Activated CD4-positive, CD25-positive, alpha-beta regulatory T cell treated with anti-CD3 and anti-CD28 coated beads, Interleukin-2, amount 50 U/mL, for 16 hours (primary cell): ENCODE data around the gene RPS27L.

Source experiments
- DNase-seq: peaks from one replicate; pipeline ENCODE4 v3.0.0-alpha.2; 2020; ENCODE audit warnings: low read depth, low spot score

Gene RPS27L

DNA sequence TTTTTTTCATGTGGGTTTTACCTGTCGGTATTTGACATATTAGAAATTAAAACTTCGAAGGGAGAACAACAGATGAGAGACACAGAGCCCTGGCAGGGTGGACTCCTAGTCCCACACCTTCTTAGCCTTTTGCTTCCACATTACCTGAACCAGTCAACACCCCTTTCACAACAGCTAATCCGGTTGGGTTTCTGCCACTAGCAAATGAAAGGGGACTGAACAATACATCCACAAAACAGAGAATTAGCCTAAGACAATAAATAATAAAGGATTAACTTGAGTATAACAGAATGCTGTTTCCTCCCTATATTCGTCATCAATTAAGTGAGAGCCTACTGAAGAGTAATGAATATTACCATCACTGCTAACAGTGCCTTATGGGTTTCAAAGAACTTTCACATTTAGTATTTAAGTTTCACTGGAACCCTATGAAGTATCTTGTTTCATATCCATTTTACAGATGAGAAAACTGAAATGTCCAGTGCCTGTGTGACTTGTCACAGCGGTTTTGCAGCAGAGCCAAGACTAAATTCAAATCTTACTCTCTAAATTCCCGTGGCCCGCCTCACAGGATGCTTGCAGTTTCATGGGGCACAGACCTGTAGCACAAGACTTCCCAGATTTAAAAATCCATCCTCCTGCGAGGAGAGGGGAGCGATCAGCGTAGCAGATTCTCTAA is 31.1 kb upstream of the RPS27L start:
- DNase-seq = no peak

DNA sequence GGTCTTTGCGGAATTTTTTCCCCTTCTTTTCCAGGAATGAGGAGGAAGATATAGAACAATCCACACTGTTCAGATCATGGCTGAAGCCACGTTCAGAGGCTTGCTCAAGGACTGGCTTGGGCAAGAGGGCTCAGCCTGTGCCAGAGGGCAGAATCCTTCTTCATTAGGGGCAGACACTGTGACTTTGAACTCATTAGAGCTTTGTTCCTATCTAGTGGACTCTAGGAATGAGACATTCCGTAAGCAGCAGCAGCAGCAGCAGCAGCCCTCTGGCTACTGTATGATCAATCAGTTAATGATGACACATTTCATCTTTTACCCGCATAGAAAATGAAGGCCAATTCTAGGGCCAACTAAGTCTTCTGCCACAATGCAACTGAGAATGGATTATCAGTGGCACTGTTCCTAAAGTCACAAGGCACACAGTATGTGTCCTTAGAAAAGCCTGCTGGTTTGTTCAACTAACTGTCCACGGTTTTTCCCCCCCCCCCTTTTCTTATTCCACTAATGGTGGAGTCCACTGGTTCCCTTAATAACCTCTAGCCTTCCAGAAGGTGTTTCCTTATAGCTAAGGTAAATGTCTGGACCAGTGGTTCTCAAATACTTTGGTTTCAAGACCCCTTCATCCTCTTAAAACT is 30.4 kb upstream of the RPS27L start:
- no peak for DNase-seq

DNA sequence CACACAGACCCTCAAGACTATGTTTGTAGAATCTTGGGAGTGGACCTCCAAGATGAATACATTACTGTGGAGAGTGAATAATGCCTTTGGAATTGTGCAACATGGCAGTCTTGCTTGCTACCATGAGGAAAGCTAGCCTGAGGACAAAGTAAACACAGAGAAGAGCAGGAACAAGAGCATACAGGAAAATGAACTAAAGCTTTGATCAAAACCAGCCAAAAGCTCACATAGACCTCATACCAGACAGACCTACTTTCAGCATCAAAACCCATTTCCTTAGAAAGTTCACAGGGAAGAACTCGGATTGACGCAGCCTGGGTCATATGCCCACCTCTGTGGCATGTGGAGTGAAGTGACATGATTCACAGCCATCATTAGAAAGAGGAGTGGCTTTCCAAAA is 28.8 kb upstream of the RPS27L start:
- DNase-seq = no peak

DNA sequence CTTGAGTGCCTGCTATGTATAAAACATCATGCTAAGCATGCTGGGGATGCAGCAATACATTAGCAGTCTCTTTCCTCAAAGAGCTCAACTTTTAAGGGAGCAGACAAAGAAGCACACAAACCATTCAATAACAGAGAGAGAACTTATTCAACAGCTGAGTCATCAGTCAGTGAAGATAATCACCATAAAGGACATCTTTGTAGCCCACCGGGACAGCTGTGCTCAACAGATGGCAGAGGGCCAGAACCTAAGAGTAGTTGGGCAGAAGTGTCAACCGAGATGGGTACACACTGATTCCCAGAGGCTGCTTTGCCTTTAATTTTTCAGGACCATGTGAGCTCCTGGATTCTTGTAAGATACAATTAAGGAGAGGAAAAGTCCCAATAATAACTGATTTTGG is 27.9 kb upstream of the RPS27L start:
- no peak for DNase-seq

DNA sequence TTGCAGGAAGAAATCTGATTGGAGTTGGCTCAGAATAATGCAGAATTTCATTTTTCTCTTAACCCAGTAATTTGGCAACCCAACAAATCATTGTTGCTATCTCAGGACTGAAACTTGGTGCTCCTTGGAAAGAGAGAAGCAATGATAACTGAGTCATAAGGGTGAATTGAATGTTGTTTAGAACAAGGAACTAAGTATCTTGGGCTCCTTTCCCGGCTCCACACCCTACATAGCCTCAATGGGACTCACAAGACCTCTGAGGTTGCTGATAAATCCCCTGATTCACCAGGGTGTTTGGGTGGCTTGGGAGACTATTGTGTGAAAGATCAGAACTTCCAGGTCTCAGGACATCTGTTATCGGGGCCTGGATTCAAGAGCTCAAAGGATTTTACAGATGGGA is 24.4 kb upstream of the RPS27L start:
- DNase-seq = no peak

DNA sequence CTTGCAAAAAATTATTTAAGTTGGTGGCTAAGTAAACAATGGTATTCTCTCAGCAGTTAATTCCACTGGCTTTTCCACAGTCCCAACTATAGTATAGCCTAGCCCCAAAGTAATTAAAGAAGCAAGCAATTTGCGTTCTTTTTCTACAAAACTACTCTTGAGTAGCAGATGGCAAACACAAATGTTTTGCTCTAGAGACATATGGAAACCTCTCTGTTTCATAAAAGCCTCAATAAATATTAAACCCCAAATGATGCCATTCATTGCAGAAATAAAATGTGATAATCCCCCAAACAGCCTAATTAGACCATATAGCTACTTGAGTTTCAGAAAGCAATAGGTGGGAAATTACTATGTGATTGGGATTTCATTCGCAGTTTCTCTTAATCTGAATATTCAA is 23.5 kb upstream of the RPS27L start:
- no peak for DNase-seq

DNA sequence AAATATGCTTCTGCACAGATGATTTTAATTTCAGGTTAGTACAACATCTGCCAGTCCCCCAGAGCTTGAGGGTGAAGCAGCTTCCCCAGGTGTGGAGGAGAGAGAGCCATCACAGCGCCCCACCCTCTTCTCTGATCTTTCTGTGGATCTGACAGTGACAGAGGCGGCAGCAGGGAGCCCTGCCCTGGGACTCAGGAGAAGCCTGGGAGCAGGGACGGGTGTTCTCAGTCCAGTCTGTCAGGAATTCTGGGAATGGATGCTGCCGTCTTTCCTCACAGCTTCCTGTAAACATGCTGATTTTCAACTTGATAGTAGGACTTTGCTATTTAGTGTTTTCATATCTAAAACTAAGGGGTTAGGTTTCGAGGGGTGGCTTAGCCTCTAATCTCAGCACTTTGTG is 20.8 kb upstream of the RPS27L start:
- DNase-seq = no peak

DNA sequence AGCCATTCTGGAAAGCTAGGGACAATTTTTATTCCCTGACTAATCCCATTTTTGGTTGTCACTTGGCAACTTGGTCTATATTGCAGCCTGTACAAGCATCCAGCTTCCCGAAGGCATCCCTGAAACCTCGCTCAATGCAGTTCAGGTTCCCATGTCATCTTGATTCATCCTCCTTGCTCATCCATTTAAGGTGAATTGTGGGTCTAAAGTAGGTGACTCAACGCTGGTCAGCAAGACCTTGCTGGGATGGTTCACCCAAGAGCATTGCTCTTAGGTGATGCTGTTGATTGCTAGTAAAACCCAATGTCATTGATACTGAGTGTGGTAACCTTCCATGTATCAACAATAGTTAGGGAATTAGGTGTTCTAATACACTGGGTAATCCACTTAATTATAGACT is 19.0 kb upstream of the RPS27L start:
- DNase-seq = no peak

DNA sequence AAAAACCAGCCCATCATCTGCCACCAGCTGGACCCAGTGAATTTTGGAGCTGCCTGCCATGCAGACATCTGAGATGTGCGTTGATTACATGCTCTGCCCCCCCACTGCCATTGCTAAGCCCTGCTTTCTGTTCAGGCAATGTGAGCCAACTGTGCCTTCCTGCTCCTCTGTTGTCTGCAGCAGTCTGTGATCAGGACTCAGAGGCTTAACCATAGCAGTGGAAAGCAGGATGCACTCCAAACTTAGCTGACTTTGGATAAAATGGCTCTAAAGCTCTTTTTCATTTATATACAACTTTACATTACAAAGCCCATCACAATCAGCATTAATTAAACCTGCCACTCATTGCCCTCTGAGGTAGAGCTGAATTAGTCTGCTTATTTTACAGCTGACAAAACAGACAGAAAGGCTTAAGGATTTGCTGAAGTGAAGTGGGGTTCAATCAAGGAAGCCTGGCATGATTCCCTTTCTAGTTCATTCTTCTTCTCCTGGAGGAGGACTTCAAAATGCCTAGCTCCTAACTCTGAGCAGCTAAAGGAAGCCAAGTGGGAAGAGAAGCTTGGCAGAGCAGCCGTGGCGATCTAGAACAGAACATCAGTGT is 15.7 kb upstream of the RPS27L start:
- no peak for DNase-seq

DNA sequence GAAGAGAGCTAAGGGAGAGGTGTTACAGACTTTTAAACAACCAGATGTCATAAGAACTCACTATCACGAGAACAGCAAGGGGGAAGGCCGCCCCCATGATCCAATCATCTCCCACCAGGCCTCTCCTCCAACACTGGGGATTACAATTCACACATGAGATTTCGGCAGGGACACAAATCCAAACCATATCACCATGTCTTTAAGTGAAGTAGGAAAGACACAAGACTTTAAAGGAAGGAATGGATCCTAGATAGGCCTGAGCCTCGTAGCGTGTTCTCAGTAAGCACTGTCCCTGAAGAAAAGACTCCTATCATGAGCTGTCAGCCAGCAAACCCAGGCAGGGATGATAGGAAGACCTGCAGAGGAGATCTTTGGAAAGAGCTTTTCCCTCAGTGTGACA is 15.1 kb upstream of the RPS27L start:
- DNase-seq = no peak

DNA sequence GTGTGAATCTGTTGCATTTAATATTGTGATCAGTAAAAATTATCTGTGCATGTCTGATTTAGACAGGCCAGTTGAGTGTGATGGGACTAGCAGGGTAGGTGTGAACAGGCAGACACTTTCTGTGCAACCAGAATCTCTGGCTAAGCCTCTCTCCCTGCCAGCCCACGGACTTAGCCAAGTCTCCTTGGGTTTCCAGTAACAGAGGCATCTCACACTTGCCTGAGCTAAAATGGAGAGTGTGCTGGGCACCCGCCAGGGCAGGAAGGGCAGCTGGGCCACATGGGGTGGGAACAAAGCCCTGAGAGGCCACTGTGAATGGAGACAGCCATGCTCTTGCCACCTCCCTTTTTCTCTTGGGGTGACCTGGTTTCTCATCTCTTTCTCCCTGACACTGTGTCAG is 12.5 kb upstream of the RPS27L start:
- DNase-seq = no peak

DNA sequence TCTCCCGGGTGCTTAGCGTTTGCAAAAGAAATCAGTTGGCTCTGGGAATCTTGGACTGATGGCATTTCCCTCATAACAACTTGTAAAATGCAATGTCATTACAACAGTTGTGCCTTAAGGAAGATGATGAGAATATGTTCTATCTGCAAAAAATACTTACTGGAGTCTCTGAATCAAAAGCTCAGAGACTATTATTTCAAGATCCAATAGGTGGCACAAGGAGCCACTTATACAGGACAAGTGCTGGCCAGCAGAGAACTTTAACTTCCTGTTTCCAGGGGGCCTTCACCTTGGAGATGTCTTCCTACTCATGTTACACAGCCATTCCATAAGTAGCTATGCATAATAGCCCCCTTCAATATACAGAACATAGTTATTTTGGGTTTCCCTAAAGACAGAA is 8.9 kb upstream of the RPS27L start:
- no peak for DNase-seq

DNA sequence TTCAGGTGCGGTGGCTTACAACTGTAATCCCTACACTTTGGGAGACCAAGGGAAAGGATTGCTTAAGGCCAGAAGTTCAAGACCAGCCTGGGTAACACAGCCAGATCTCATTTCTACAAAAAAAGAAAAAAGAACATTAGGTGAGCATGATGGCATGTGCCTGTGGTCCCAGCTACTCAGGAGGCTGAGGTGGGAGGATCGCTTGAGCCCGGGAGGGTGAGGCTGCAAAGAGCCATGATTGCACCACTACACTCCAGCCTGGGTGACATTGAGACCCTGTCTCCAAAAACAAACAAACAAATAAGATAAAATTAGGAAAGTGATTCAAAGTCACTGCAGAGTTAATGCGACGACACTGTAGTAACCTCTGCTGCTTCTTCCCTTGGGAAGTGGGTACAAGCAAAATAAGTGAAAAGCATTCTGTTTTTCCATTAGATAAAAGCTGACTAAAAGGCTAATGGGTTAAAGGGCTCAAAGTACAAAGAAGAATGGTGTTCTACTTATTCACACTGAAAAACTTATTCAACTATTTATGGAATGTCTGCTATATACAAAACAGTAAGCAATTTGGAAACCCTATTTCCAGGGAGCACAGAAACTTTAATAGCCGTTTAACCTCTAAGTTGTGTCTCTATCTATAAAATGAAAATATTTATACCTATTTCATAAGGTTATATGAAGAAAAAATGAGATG is 8.0 kb upstream of the RPS27L start:
- no peak for DNase-seq

DNA sequence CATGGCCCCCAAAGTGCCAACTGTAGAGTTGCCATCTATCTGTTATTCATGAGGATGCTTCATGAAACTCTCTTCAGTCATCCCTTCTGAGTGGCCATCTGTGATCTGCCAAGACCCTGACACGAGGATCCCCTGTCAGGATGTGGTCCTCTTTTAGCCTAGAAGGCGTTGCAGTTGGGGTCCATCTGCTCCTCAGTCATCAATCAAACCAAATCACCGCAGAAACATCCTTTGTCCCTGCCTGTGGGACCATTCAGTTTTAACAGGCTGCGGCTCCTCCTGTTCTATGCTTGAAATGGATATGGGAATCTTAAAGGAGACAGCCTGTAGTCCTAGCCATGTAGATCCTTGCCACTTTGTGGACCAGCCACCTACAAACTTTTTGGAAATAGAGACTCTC is 5.9 kb upstream of the RPS27L start:
- no peak for DNase-seq

DNA sequence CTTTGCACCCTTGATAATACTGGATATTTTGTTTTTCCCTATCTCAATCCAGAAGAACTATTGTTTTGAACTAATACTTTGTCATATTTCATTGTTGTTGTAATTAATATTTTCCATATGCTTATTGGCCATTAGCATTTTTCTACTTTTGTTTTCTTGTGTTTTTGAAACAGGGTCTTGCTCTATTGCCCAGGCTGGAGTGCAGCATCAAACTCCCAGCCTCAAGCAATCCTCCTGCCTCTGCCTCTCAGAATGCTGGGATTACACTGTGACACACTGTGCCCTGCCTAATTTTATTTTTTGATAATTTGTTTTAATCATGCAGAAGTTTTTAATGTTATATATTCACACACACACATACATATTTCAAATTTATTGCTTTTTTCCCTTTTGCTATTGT is 3.4 kb upstream of the RPS27L start:
- DNase-seq = no peak

DNA sequence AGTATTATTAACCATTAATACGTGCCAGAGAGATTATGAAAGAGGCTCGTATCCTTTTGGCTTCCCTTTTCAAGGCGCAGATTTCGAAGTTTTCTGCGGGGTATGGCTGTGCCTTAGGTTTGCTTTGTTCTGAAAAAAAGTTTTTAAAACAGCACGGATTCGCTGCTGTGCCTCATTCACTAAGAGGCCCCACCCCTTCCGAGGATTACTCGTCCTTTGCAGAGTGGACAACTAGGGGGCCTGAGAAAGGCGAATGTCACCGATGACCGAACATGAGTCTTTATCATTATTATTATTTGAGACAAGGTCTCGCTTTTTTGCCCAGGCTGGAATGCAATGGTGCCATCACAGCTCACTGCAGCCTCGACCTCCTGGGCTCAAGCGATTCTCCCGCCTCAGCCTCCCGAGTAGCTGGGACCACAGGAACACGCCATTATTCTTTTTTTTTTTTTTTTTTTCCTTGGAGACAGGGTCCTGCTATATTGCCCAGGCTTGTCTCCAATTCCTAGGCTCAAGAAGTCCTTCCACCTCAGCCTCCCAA is 684 bp upstream of the RPS27L start:
- DNase-seq = no peak

DNA sequence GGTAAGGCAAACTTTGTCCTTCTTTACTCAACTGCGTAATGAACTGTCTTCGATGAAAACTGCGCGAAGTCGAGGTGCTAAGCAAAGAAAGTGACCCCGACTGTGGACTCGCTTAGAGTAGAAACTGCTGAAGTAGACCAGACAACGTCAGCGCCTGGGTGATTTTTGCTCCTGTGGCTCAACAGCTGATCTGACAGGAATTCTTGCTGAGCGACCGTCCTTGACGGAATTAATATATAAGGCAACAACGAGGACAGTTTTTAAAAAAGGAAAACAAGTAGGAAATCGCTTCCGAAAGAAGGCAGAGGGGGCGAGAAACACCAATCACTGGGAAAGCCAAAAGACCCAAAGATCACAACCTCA is 541 bp downstream of the RPS27L start:
- DNase-seq = no peak

DNA sequence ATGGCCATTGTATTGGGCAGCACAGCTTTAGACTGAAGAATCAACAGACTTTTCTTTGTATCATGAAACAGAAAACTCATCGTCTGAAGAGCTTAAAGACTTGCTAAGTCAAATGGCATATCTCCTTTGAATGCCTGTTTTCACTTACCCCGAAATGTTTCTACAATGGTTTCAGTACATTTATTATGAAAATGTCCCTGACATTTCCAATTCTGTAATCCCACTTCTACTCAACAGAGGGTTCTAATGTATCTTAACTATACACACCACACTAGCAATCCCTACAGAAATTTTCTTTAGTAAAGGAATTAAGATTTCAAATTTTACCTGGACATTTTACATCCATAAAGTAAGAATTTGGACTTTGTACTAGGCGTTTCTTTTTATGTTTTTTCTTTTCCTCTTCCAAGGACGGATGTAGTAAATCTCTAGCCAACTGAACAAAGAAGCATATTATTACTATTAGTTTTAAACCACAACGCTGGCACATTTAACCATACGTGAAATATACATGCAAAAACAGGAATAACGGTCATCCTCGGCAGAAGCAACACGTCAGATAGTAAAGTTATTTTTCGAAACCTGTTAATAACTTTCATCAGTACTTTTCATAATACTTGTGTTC is 1.1 kb downstream of the RPS27L start:
- DNase-seq = no peak

DNA sequence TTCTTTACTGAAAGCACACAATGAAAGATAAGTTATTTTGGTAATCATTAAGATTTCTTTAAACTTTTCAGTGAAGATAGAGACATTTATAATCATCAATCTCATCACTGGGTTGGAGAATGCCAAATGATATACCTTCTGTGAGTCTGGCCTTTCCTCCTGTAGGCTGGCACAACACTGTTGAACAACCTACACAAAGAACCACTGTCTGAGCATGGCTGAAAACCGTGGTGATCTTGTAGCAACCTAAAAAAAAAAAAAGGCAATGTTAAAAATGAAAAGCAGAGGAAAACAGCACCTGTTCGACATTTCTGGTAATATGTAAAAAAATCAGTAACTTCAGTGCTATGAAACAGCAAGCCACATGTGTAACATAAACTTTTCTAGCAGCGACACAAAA is 1.8 kb downstream of the RPS27L start:
- DNase-seq = no peak

DNA sequence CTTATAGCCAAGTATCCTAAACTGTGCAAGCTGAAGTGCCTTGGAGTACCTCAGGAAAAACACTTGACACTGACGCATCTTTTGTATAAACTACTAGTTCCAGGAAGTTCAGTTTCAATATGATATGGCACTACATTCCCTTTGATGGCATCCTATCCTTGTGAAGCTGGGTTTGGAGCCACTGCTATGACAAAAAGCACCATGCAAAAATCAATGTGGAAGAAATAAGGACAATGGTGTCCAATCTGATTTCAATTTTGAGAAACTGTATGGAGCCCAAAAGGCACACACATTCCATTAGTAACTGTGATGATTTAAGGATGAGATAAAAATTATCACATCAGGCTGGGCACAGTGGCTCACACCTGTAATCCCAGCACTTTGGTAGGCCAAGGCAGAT is 5.6 kb downstream of the RPS27L start:
- DNase-seq = no peak

DNA sequence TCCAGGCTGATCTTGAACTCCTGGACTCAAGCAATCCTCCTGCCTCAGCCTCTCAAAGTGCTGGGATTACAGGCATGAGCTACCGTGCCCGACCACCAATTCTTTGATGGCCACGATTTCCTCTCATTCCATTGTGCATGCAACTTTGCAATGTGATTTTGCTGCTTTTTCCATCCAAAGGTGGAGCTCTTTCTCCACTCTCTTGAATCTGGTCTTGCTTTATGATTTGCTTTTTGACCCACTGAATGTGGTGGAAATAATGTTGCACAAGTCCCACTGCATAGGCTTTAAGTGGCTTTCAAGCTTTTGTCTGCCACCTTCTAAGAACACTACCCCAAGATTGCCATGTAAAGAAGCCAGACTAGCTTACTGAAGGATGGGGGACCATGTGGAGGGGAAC is 10.6 kb downstream of the RPS27L start:
- DNase-seq = no peak

DNA sequence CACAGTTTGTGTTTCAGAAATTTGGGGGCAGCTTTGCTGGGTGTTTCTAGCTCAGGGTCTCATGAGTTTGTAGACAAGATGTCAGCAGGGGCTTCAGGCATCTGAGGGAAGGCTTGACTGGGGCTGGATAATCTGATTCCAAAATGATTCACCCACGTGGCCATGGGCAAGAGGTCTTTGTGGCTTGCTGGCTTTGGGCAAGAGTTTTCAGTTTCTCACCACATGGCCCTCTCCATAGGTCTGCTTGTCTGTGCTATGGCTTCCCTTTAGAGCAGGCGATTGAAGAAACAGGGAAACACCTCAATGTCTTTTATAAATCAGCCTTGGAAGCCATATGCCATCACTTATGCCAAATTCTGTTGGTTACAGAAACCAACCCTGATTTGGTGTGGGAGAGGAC is 11.9 kb downstream of the RPS27L start:
- DNase-seq = no peak
